Breast epithelium (tissue), 4 donors: ENCODE data around the gene SLC5A11. TPM values are rescaled to one million over a fixed set of nuclear protein-coding genes. Genes with fewer than 3 reads are reported as not detected.

ENCODE experiments used
- DNase-seq, 2 donors: peaks; one replicate each; pipeline ENCODE4 v3.0.0-alpha.2; 2019; ENCODE audit warnings: low spot score in 2 of 2
- H3K27ac ChIP-seq, 2 donors: fragments of 200-600 bp; sonication (generic) in 1 of 2; one replicate each; pipeline ENCODE4 v1.5.1; 2016 to 2019; ENCODE audit warnings: mild to moderate bottlenecking in 1 of 2
- H3K27me3 ChIP-seq, 2 donors: fragments of 200-600 bp; sonication (generic) in 1 of 2; one replicate each; pipeline versions ENCODE4 v1.5.1 to v1.6.0; 2017 to 2019; ENCODE audit warnings: control low read depth in 1 of 2, mild to moderate bottlenecking in 1 of 2
- H3K36me3 ChIP-seq: fragments of 200-600 bp; one replicate; pipeline ENCODE4 v1.5.1; 2019
- H3K4me1 ChIP-seq, 2 donors: fragments of 200-600 bp; sonication (generic); one replicate each; pipeline ENCODE4 v1.5.1; 2016 to 2019; ENCODE audit warnings: control low read depth in 1 of 2
- H3K4me3 ChIP-seq, 3 donors: fragments of 200-600 bp; sonication (generic); 1 replicate in 2 of 3; 2 replicates in 1 of 3; pipeline ENCODE4 v1.5.1; 2016 to 2019; ENCODE audit warnings: mild to moderate bottlenecking in 3 of 3, moderate library complexity in 2 of 3
- H3K9me3 ChIP-seq, 2 donors: fragments of 200-600 bp; sonication (generic) in 1 of 2; one replicate each; pipeline ENCODE4 v1.5.1; 2016 to 2019; ENCODE audit warnings: control low read depth in 1 of 2
- POLR2A ChIP-seq: fragments of 450-650 bp; IDR thresholded peaks from one replicate; pipeline ENCODE4 v1.6.1; 2016; ENCODE audit warnings: antibody characterized with exemption, mild to moderate bottlenecking, moderate library complexity
- POLR2AphosphoS5 ChIP-seq, 3 donors: sonication (generic); formaldehyde crosslinking; IDR thresholded peaks; one replicate each; pipeline ENCODE4 v1.6.1; 2017; ENCODE audit warnings: antibody characterized with exemption in 3 of 3
- intact Hi-C: fragments of 100-400 bp; cut with DNase I; formaldehyde crosslinking; loops from one replicate; pipeline ENCODE4 v1.15.1; 2023; ENCODE audit warnings: low total_unique reads
- total RNA-seq, 3 donors: library from RNA; depleted of rRNA; stranded (reverse); fragments of >200 nt; gene quantifications; one replicate each; pipeline ENCODE4 v1.1.0, GENCODE V29; 2016
- TF ChIP-seq, protein P1 (sequence below), 3 donors: fragments of 450-650 bp; IDR thresholded peaks; one replicate each; pipeline ENCODE4 v1.5.1; 2016 to 2017; ENCODE audit warnings: antibody characterized with exemption in 3 of 3, mild to moderate bottlenecking in 3 of 3, moderate library complexity in 3 of 3

Gene SLC5A11
- total RNA-seq, 3 donors from 2014 or later = 0.16 to 1.8 (median 0.66) TPM

DNA sequence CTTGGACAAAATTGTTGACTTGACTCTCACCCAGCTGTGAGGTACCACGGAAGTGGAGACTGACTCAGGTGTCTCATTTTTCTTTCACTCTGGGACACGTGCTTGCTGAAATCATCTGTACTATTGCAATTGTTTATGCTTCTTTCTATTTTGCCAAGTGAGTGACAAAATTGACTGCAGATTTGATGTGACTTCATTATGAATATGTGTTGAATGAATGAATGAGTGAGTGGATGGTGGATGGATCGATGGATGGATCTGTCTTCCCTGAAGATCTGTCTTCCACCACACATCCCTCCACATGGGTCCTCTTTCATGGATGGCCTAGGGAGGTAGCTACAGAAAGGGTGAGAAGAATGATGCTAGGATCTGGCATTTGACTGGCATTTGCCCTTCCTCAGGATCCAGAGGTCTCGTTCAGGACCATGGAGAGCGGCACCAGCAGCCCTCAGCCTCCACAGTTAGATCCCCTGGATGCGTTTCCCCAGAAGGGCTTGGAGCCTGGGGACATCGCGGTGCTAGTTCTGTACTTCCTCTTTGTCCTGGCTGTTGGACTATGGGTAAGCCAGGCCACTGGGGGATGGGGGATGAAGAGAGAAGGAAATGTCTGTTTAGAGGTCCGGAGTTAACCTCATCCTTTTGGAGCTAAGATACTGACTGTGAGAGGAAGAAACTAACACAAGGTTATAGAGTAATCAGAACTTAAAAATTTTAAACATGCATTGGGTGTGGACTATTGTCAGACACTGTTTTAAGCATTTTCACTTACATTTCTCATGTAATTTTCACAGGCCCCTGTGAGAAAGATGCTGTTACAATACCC lies 12.7 kb downstream of the SLC5A11 start:
- Histone ChIP-seq H3K36me3 (no peaks in the 10 kb centered on the region), H3K27ac (no peak overlapping the region), H3K4me1 (no peaks in the 10 kb centered on the region), H3K4me3 (no peak overlapping the region), H3K9me3 (peaks cover 0 to under 1% of the 10 kb centered on the region in 2 donors), H3K27me3 (no peaks in the 10 kb centered on the region)
- DNase-seq = peak in 1 of 2 donors; percentile 59
- no peak for TF ChIP-seq POLR2AphosphoS5 (IDR thresholded peaks at IDR 0.05)
- no peak for TF ChIP-seq POLR2A
- TF ChIP-seq, protein P1, sequence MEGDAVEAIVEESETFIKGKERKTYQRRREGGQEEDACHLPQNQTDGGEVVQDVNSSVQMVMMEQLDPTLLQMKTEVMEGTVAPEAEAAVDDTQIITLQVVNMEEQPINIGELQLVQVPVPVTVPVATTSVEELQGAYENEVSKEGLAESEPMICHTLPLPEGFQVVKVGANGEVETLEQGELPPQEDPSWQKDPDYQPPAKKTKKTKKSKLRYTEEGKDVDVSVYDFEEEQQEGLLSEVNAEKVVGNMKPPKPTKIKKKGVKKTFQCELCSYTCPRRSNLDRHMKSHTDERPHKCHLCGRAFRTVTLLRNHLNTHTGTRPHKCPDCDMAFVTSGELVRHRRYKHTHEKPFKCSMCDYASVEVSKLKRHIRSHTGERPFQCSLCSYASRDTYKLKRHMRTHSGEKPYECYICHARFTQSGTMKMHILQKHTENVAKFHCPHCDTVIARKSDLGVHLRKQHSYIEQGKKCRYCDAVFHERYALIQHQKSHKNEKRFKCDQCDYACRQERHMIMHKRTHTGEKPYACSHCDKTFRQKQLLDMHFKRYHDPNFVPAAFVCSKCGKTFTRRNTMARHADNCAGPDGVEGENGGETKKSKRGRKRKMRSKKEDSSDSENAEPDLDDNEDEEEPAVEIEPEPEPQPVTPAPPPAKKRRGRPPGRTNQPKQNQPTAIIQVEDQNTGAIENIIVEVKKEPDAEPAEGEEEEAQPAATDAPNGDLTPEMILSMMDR (IDR thresholded peaks at IDR 0.05) = no peak
- intact Hi-C loops = no loop called here

DNA sequence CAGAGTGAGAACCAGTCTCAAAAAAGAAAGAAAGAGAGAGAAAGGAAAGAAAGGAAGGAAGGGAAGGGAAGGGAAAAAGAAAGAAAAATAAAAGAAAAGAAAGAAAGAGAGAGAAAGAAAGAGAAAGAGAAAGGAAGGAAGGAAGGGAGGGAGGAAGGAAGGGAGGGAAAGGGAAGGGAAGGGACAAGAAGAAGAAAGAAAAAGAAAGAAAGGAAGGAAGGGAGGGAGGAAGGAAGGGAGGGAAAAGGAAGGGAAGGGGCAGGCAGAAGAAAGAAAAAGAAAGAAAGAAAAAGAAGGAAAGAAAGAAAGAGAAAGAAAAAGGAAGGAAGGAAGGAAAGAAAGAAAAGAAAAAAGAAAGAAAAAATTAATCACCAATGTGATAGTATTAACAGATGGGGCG lies 15.7 kb downstream of the SLC5A11 start:
- intact Hi-C loops = no loop called here
- no peaks in the 10 kb centered on the region for H3K27me3 ChIP-seq
- no peak for TF ChIP-seq POLR2A
- TF ChIP-seq POLR2AphosphoS5 (IDR thresholded peaks at IDR 0.05) = no peak
- TF ChIP-seq, protein P1 (IDR thresholded peaks at IDR 0.05) = no peak
- no peak overlapping the region for H3K4me3 ChIP-seq
- DNase-seq = no peak
- no peaks in the 10 kb centered on the region for H3K36me3 ChIP-seq
- H3K27ac ChIP-seq = no peak overlapping the region
- no peaks in the 10 kb centered on the region for H3K4me1 ChIP-seq
- peaks cover 4 to 8% of the 10 kb centered on the region in 2 donors for H3K9me3 ChIP-seq

DNA sequence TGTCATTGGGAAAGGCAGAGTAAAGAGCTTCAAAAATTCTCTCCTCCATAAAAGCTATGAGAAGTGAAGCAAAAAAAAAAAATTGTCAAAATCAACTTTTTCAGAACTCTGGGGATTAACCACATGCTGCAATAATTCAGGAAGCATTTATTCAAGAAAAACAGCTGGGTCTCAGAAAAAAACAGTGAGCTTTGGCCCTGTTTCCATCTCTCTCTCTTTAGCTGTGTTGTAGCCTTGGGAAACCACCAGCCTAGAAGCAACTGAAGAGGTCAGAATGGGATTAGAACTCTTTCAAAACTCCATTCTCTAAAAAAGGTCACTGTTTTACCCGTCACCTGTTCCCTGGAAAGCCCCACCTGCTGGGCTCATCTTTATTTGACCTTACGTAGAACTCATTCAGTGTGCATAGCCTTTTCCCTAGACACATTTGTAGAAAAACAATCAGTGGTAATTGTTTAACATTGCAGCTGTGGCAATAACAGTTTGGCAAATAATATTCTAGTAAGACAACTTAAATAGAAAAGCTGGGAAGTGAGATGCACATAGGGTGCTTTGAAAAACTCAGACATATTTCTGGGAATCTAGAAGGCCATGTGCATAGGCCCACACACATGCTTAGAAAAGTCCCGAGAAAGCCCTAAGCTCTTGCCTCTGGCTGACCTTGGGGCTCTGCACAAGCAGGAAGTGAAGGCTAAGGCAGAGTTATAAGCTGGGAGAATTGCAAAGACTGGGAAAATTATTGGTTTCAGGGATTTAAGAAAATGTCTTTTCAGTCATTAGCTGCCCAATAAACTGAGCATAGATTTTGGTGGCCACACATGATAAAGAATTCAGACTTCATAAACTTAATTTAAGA lies 18.0 kb downstream of the SLC5A11 start:
- Histone ChIP-seq H3K9me3 (peaks cover 4 to 8% of the 10 kb centered on the region in 2 donors), H3K27me3 (no peaks in the 10 kb centered on the region), H3K27ac (no peak overlapping the region), H3K4me3 (no peak overlapping the region), H3K4me1 (no peaks in the 10 kb centered on the region), H3K36me3 (no peaks in the 10 kb centered on the region)
- TF ChIP-seq POLR2AphosphoS5 (IDR thresholded peaks at IDR 0.05) = no peak
- TF ChIP-seq POLR2A = no peak
- TF ChIP-seq, protein P1 (IDR thresholded peaks at IDR 0.05) = no peak
- intact Hi-C loops = no loop called here
- DNase-seq = no peak

DNA sequence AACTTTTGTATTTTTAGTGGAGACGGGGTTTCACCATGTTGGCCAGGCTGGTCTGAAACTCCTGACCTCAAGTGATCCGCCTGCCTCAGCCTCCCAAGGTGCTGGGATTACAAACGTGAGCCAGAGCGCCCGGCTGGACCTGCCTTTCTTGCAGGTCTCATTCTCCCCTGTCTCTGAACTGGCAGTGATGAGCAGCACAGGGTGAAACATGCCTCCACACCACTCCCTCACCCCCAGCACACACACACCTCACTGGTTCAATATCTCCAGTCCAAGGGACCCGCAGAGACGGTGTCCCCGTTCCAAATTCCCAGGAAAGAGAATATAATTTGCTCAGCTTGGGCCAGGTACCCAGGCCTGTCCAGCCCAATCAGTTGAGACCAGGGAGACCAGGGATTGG lies 23.3 kb downstream of the SLC5A11 start:
- Histone ChIP-seq H3K36me3 (no peaks in the 10 kb centered on the region), H3K4me3 (no peak overlapping the region), H3K27ac (no peak overlapping the region), H3K4me1 (no peaks in the 10 kb centered on the region), H3K27me3 (no peaks in the 10 kb centered on the region), H3K9me3 (peaks cover 2% of the 10 kb centered on the region in 2 donors)
- intact Hi-C loops = loop anchor here (5.0 kb wide), 1 partner anchor 108 kb away; no protein-coding TSS in a partner anchor
- no peak for DNase-seq
- TF ChIP-seq POLR2A (no peak), POLR2AphosphoS5 (IDR thresholded peaks at IDR 0.05) (no peak)
- TF ChIP-seq, protein P1 (IDR thresholded peaks at IDR 0.05) = no peak

DNA sequence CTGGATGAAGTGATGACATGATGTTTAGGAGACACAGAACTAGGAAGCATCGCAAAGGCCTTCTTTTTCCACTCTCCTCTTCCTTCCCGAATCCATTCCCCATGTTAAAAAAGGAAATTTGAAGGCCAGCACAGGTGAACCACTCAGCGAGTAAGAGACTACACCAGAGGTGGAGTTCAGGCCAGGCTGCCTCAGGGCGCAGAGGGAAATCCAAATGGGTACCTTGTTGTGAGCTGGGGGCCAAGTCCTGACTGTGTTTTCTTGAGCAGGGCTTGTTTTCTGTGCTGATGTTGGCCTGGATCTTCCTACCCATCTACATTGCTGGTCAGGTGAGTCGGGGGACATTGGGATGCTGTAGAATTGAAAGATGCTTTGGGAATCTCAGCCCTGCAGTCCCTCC lies 26.1 kb downstream of the SLC5A11 start:
- H3K27me3 ChIP-seq = no peaks in the 10 kb centered on the region
- H3K4me1 ChIP-seq = no peaks in the 10 kb centered on the region
- no peaks in the 10 kb centered on the region for H3K36me3 ChIP-seq
- H3K9me3 ChIP-seq = no peaks in the 10 kb centered on the region
- no peak for DNase-seq
- intact Hi-C loops = no loop called here
- no peak overlapping the region for H3K4me3 ChIP-seq
- TF ChIP-seq POLR2AphosphoS5 (IDR thresholded peaks at IDR 0.05) (no peak), POLR2A (no peak)
- no peak overlapping the region for H3K27ac ChIP-seq
